T-helper 17 cell (primary cell): ENCODE data around the gene TLCD2. TPM values are rescaled to one million over a fixed set of nuclear protein-coding genes. Genes with fewer than 3 reads are reported as not detected.
"Not testable (repeated sequence)": the region's sequence is repeated elsewhere in the genome, so short reads cannot be mapped to it uniquely, and the experiment has no call there.

ENCODE experiments used
- ATAC-seq: fragments of 150-1000 bp; cut with Tn5 transposase; 2 replicates; pipeline ENCODE4 v1.10.0; 2021; ENCODE audit warnings: mild to moderate bottlenecking, moderate library complexity
- DNase-seq, 3 donors: peaks; one replicate each; pipeline versions ENCODE4 v3.0.0 to v3.0.0-alpha.2; 2020 to 2021
- H3K9me3 ChIP-seq: one replicate; pipeline ENCODE4 v1.7.0; 2013; ENCODE audit warnings: low read length, mild to moderate bottlenecking; ENCODE audit not compliant: control insufficient read depth, poor library complexity, severe bottlenecking
- H3K27ac Mint-ChIP-seq: one replicate; pipeline ENCODE4 v1.8.0; 2022; ENCODE audit warnings: mild to moderate bottlenecking, moderate library complexity, mixed read lengths
- H3K27me3 Mint-ChIP-seq: one replicate; pipeline ENCODE4 v1.8.0; 2022; ENCODE audit warnings: mixed read lengths
- H3K36me3 Mint-ChIP-seq: one replicate; pipeline ENCODE4 v1.8.0; 2022; ENCODE audit warnings: low read depth, mixed read lengths
- H3K4me1 Mint-ChIP-seq: one replicate; pipeline ENCODE4 v1.8.0; 2022; ENCODE audit warnings: mild to moderate bottlenecking, mixed read lengths
- H3K4me3 Mint-ChIP-seq: one replicate; pipeline ENCODE4 v1.8.0; 2022; ENCODE audit warnings: mild to moderate bottlenecking, moderate library complexity, mixed read lengths
- total RNA-seq, 4 donors: library from RNA in 2 of 4; stranded (reverse) in 2 of 4; gene quantifications; one replicate each; pipeline ENCODE4 v1.2.3 and lab custom pipeline; 2022 to 2026

The TLCD2 gene
- total RNA-seq, 2 donors from 2014 or later = 0.26 to 1.4 TPM

- no peak overlapping the region for H3K27ac Mint-ChIP-seq
- H3K36me3 Mint-ChIP-seq = peaks cover 9% of the 10 kb centered on the region
- H3K4me3 Mint-ChIP-seq = no peak overlapping the region
- H3K27me3 Mint-ChIP-seq = no peaks in the 10 kb centered on the region
- no peak for ATAC-seq
- H3K4me1 Mint-ChIP-seq = peaks cover 19% of the 10 kb centered on the region
- H3K9me3 ChIP-seq = no peaks in the 10 kb centered on the region
- DNase-seq = no peak
Measured at GRCh38 chr17:1730326-1731193, 20.4 kb upstream of the TLCD2 start.

GRCh38 chr17:1729966-1730325 lies 19.8 kb upstream of the TLCD2 start:
- H3K4me3 Mint-ChIP-seq = no peak overlapping the region
- no peak for ATAC-seq
- H3K36me3 Mint-ChIP-seq = peaks cover 9% of the 10 kb centered on the region

GRCh38 chr17:1727876-1728630 lies 17.9 kb upstream of the TLCD2 start:
- peak overlapping the region; percentile 52 for H3K4me3 Mint-ChIP-seq
- peak overlapping the region; percentile 24 for H3K27ac Mint-ChIP-seq
- peaks cover 20% of the 10 kb centered on the region for H3K4me1 Mint-ChIP-seq

More at GRCh38 chr17:1729966-1730325, 19.8 kb upstream of the TLCD2 start:
- Mint-ChIP-seq H3K27me3 (no peaks in the 10 kb centered on the region), H3K4me1 (peaks cover 22% of the 10 kb centered on the region), H3K27ac (peak overlapping the region; percentile 41)
- no peaks in the 10 kb centered on the region for H3K9me3 ChIP-seq
- DNase-seq = no peak

GRCh38 chr17:1727258-1727789 lies 17.1 kb upstream of the TLCD2 start:
- H3K27me3 Mint-ChIP-seq = no peaks in the 10 kb centered on the region
- H3K9me3 ChIP-seq = no peaks in the 10 kb centered on the region
- peaks cover 24% of the 10 kb centered on the region for H3K4me1 Mint-ChIP-seq
- DNase-seq (no peak), ATAC-seq (no peak)
- H3K36me3 Mint-ChIP-seq = peaks cover 6% of the 10 kb centered on the region
- no peak overlapping the region for H3K4me3 Mint-ChIP-seq
- H3K27ac Mint-ChIP-seq = peak overlapping the region; percentile 24

More at GRCh38 chr17:1727876-1728630, 17.9 kb upstream of the TLCD2 start:
- ATAC-seq (no peak), DNase-seq (no peak)
- H3K9me3 ChIP-seq = no peaks in the 10 kb centered on the region
- Mint-ChIP-seq H3K27me3 (no peaks in the 10 kb centered on the region), H3K36me3 (peaks cover 6% of the 10 kb centered on the region)

GRCh38 chr17:1726626-1727257 lies 16.6 kb upstream of the TLCD2 start:
- peaks cover 24% of the 10 kb centered on the region for H3K4me1 Mint-ChIP-seq
- H3K9me3 ChIP-seq = no peaks in the 10 kb centered on the region

GRCh38 chr17:1725642-1726511 lies 15.7 kb upstream of the TLCD2 start:
- no peak for ATAC-seq
- H3K36me3 Mint-ChIP-seq = peaks cover 6% of the 10 kb centered on the region
- DNase-seq = no peak
- H3K4me3 Mint-ChIP-seq = peak overlapping the region; percentile 89
- peaks cover 24% of the 10 kb centered on the region for H3K4me1 Mint-ChIP-seq
- no peaks in the 10 kb centered on the region for H3K27me3 Mint-ChIP-seq
- H3K9me3 ChIP-seq = no peaks in the 10 kb centered on the region
- H3K27ac Mint-ChIP-seq = peak overlapping the region; percentile 84

More at GRCh38 chr17:1726626-1727257, 16.6 kb upstream of the TLCD2 start:
- DNase-seq (no peak), ATAC-seq (no peak)
- Mint-ChIP-seq H3K4me3 (peak overlapping the region; percentile 71), H3K27ac (peak overlapping the region; percentile 24), H3K27me3 (no peaks in the 10 kb centered on the region), H3K36me3 (peaks cover 6% of the 10 kb centered on the region)

GRCh38 chr17:1724869-1725641 lies 14.9 kb upstream of the TLCD2 start:
- no peaks in the 10 kb centered on the region for H3K27me3 Mint-ChIP-seq
- DNase-seq (no peak), ATAC-seq (peak; percentile 54)
- H3K36me3 Mint-ChIP-seq = peaks cover 6% of the 10 kb centered on the region
- peak overlapping the region; percentile 84 for H3K27ac Mint-ChIP-seq
- H3K9me3 ChIP-seq = no peaks in the 10 kb centered on the region
- peaks cover 24% of the 10 kb centered on the region for H3K4me1 Mint-ChIP-seq
- H3K4me3 Mint-ChIP-seq = peak overlapping the region; percentile 89

GRCh38 chr17:1724351-1724868 lies 14.2 kb upstream of the TLCD2 start, which contains the start of gene WDR81:
Gene WDR81, plus strand, starts transcription at chr17:1724704. Its CDS starts 256 bp downstream, at chr17:1724960.
- ATAC-seq (peak; percentile 82), DNase-seq (peak; percentile 72 to 87 (median 80))
- H3K36me3 Mint-ChIP-seq = peaks cover 6% of the 10 kb centered on the region
- H3K27ac Mint-ChIP-seq = peak within 1 kb of the TSS; percentile 96
- H3K4me1 Mint-ChIP-seq = peaks cover 19% of the 10 kb centered on the region
- H3K27me3 Mint-ChIP-seq = no peaks in the 10 kb centered on the region
- H3K4me3 Mint-ChIP-seq = peak within 1 kb of the TSS; percentile 89
- H3K9me3 ChIP-seq = no peaks in the 10 kb centered on the region

- ATAC-seq, DNase-seq, H3K9me3 ChIP-seq, H3K4me3 Mint-ChIP-seq, H3K36me3 Mint-ChIP-seq, H3K27me3 Mint-ChIP-seq: not testable (repeated sequence)
- Mint-ChIP-seq H3K4me1 (peaks cover 23% of the 10 kb centered on the region), H3K27ac (peak overlapping the region; percentile 96)
Measured at GRCh38 chr17:1722022-1722421, 11.8 kb upstream of the TLCD2 start.

GRCh38 chr17:1720856-1721386 lies 10.7 kb upstream of the TLCD2 start:
- Mint-ChIP-seq H3K27me3 (no peaks in the 10 kb centered on the region), H3K36me3 (peaks cover 2% of the 10 kb centered on the region), H3K27ac (peak overlapping the region; percentile 57), H3K4me1 (peaks cover 29% of the 10 kb centered on the region), H3K4me3 (no peak overlapping the region)
- DNase-seq (peak; percentile 46 to 62 (median 51)), ATAC-seq (no peak)
- no peaks in the 10 kb centered on the region for H3K9me3 ChIP-seq

- Mint-ChIP-seq H3K27ac (peak overlapping the region; percentile 95), H3K4me3 (peak overlapping the region; percentile 52), H3K4me1 (peaks cover 31% of the 10 kb centered on the region), H3K36me3 (no peaks in the 10 kb centered on the region), H3K27me3 (no peaks in the 10 kb centered on the region)
- ATAC-seq (no peak), DNase-seq (no peak)
- H3K9me3 ChIP-seq = no peaks in the 10 kb centered on the region
Measured at GRCh38 chr17:1718362-1719165, 8.4 kb upstream of the TLCD2 start.
